Body of pancreas (tissue), 4 donors: ENCODE results near the gene SRRM2.
"Not testable (repeated sequence)": the region's sequence is repeated elsewhere in the genome, so short reads cannot be mapped to it uniquely, and the experiment has no call there.

Experiments used
- CTCF ChIP-seq, 7 experiments: fragments of 450-650 bp in 4 of 7; fragments of 200-600 bp in 3 of 7; sonication (generic) in 3 of 7; IDR thresholded peaks; one replicate each; pipeline ENCODE4 v1.5.1; 2016 to 2019; ENCODE audit warnings: antibody characterized with exemption in 7 of 7
- POLR2A ChIP-seq, 3 donors: fragments of 450-650 bp; IDR thresholded peaks; one replicate each; pipeline ENCODE4 v1.6.1; 2016; ENCODE audit warnings: antibody characterized with exemption in 3 of 3, mild to moderate bottlenecking in 2 of 3

GRCh38 chr16:2721634-2722173 is 30.7 kb upstream of the SRRM2 start:
- TF ChIP-seq POLR2A, CTCF (IDR thresholded peaks at IDR 0.05): not testable (repeated sequence)
